GM18861 (cell line): Measurements from ENCODE around the gene RENBP.

Experiments used
- ATAC-seq: cut with Tn5 transposase; IDR thresholded peaks from one replicate; pipeline ENCODE4 v1.9.1; 2021; ENCODE audit not compliant: unreplicated experiment

RENBP gene

DNA sequence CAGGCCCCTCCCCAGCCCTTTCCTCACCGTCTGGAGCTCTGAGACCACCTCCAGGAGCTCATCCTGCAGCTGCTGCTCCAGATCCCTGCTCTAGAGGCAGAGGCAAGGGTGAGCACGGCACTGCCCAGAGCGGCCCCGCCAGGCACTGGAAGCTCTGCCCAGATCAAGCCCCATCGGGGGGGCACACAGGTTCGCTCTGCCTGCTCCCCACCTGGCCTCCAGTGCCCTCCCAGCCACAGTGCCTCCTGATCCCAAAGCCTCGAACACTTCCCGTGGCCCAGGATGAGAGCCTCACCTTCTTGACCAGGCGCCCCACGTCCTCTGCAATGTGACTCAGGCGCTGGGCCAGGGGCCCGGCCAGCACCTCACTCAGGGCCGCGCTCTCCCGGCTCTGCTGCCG, 23.4 kb downstream of the RENBP start:
- ATAC-seq: no peak

DNA sequence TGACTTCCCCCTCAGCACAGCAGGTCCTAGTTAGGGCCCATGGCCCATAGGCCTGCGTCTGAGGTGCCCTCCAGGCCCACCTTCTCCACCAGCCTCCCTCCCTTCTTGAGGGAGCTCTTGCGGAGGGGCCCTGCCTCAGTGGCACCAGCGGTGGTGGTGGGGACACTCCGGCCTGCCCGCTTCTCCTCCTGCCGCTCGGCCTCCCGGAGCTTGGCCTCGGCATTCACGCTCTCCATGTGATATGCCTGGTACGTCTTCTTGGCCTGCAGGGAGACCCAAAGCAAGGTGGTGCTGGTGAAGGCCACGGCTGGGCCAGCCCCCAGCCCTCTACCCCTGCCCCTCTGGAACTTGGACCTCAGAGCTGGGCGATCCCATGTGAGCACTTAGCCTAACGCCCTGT, 23.9 kb downstream of the RENBP start:
- no peak for ATAC-seq

DNA sequence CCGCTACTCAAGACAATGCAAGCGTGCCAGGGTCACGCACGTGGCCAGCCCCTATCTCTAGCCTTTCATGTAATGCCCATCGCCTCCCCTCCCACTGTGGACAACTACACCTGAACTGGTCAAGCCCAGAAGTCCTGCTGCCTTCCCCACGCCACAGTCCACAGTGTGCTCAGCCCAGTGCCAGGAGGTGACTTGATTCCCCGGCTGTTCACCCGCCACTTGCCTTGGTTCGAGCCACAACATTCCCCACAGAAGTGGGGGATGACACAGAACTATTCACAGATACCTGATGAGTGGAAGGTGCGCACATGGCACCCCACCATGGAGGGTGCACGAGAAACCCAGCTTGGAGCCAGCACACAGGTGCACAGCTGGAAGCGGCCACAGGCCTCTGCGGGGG, 25.2 kb downstream of the RENBP start:
- ATAC-seq: no peak

DNA sequence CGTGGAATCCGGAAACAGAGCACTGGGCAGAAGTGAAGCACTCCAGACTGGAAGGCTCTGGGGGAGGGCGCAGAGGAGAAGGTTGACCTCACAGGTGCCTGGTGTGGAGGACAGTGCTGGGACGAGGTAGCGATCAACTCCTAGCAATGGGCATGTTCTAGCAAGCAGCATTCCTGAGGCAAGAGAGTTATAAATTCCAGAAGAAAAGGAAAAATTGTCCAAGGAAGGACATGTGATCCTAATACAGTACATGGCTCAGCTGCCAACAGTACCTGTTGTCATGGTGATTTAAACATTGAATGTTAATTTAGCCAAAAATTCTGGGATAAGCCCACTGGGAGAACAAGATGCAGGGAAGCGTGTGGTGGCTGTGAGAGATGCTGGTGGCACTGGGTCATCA, 26.6 kb downstream of the RENBP start:
- ATAC-seq: no peak

DNA sequence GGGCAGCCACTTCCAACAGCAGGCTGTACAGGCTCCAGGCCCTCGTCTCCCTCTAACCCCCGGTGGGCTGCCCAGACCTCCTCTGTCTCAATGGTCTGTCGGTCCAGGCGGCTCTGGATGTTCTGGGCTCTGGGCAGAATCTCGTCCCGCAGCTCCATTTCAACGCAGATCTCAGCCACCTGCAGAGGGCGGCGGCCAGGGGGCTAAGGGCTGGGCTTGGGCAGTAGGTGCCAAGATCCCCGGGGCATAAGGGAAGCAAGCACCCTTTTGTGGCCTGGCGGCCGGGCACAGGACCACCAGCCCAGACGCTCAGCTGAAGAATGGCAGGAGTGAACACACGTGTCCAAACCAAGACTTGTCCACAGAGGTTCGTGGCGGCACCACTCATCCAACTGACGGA, 30.7 kb downstream of the RENBP start:
- ATAC-seq: no peak

DNA sequence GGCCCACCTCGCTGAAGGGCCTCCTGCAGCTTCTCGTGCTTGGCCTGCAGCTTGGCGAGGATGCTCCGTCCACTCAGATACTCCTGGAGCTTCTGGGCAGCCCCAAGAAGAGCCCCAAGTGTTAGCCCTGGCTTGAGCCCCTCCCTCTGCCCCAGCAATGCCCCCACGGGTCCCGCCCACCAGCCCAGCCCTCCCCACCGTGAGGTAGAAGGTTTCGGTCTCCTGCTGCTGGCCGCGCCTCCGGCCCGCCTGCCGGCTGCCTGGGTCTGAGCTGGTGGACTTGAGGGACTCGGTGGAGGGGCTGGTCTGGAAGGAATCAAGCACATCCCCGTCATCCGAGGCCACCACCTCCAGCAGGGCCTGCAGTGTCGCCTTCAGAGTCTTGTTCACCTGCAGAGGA, 31.2 kb downstream of the RENBP start:
- no peak for ATAC-seq

DNA sequence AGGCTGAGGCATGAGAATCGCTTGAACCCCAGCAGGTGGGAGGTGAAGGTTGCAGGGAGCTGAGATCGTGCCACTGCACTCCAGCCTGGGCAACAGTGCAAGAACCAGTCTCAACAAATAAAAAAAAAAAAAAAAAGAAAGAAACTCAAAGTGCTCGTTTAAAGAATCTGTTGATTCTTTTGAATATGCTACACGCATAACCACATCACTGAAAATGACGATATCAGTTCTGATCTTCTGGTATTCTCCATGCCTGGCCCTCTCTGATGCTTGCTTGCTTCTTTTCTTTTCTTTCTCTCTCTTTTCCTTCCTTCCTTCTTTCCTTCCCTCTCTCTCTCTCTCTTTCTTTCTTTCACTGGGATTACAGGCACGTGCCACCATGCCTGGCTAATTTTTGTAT, 32.6 kb downstream of the RENBP start:
- no peak for ATAC-seq

DNA sequence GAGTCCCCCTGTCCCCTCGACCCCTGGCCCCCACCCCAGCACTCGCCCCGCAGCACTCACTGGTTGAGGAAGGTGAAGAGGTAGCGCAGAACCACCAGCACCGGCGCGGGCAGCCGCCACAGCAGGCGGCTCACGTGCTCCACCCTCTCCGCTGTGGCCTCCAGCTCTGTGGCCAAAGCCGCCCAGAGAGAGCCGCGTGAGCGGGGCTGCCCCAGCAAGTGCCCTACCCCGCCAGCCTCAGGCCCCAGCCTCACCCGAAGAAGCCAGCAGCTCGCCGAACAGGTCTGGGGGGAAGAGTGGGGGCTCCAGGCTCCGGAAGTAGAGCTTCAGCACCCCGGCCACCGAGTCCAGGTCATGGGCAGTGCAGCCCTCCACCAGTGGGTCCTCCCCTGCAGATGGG, 34.0 kb downstream of the RENBP start:
- no peak for ATAC-seq

DNA sequence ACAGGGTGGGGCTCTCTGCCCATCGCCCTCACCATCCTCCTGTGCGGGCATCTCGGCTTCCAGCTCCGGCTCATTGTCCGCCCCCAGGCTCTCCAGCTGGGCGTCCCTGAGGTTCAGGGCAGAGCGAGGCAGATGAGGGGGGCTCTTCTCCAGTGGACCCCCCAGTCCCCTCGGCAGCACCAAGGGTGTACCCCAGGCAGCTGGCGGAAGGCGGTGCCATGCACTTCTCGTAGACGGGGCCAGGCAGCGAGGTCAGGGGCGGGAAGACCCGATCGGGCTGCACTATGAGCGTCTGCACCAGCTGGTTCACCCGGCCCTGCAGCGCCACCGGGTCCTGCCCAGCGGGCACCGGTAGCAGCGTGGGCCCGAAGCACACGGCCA, 34.5 kb downstream of the RENBP start:
- no peak for ATAC-seq

DNA sequence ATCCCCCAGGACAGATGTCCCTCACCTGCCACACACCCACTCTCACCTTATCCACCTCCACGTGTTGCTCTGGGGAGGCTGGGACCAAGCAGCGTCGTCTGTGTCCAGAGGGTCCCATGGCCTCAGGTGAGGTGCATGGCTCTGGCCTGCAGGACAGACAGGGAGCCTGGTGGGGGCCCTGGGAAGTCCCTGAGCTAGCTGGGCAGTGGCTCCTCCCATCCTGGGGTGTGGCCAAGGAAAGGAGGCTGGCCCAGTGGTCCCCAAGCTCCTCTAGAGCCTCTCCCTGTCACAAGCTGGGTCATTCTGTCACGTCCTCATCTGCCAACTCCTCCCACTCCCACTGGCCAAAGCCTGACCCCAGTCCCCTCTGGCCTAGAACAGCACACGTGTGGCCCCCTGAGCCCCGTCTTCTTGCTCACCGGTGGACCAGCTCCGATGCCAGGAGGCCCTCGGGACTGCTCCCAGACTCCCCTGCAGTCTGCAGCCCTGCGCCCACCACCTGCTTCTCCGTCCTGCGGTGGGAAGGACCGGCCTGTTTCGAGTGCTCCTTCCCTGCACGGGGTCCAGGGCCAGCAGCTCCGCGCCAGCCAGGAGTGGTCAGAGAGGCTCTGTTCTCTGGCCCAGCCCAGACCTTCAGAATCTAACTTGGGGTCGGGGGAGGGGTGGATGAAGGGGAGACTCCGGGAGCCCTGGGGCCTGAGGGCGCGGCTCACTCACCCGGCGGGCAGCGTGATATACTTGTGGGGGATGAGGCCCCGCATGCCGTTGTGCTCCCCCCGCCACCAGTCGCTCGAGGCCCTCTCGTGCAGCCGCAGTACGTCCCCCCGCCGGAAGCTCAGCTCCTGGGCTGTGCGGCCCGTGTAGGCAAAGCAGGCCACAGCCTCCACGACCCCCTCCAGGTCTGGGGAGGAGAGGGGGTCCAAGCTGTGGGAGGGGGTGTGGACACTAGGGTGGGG, 35.1 kb downstream of the RENBP start:
- ATAC-seq: no peak

DNA sequence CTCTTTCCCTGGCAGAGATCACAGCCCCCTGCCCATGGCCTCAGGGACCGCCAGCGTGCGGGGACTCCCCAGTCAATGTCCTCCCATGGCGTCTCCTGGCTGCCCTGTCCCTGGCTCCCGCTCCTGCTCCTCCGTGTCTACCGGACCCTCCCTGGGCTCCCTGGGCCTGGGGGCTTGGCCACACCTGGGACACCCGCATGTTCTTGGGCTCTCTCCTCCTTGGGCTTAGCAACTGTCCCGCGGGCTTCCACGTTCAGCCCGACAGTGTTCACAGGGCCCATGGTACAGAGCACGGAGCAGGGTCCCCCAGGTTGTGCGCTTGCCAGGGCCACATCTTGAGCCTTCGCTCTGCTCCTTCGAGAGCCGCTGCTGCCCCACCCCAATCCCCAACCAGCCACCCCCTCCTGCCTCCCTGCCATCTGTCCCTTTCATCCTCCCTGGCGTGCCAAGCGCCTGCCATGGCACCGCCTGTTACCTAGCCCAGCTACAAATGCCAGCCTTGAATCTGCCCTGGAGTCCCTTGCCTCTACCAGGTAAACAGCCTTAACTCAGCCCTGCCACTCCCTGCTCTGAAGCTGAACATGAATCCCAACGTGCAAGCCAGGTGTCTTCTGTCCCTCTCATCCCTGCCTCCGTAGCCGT, 36.1 kb downstream of the RENBP start:
- ATAC-seq: no peak

DNA sequence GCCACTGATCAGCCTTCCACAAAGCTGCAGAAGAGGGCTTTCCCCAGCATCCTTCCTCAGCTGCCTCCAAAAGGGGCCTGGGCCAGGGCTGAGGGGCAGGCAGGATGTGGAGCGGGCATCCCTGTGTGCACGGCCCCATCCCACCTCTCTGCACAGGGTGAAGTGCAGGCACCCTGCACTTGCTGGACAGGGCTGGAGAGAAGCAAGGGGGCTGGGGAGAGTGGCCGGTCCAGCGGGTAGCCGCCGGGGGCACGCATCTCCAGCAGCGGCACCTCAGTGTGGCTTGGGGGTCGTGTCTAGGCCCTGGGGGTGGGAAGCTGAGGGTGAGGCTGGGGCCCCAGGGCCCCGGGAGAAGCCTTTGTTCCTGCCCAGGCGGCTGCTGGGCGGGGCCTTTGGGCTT, 37.0 kb downstream of the RENBP start:
- no peak for ATAC-seq

DNA sequence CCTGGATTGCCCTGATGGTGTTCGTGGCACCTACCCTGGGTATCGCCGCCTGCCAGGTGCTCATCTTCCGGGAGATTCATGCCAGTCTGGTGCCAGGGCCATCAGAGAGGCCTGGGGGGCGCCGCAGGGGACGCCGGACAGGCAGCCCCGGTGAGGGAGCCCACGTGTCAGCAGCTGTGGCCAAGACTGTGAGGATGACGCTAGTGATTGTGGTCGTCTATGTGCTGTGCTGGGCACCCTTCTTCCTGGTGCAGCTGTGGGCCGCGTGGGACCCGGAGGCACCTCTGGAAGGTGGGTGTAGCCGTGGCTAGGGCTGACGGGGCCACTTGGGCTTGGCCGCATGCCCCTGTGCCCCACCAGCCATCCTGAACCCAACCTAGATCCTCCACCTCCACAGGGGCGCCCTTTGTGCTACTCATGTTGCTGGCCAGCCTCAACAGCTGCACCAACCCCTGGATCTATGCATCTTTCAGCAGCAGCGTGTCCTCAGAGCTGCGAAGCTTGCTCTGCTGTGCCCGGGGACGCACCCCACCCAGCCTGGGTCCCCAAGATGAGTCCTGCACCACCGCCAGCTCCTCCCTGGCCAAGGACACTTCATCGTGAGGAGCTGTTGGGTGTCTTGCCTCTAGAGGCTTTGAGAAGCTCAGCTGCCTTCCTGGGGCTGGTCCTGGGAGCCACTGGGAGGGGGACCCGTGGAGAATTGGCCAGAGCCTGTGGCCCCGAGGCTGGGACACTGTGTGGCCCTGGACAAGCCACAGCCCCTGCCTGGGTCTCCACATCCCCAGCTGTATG, 38.1 kb downstream of the RENBP start:
- no peak for ATAC-seq

DNA sequence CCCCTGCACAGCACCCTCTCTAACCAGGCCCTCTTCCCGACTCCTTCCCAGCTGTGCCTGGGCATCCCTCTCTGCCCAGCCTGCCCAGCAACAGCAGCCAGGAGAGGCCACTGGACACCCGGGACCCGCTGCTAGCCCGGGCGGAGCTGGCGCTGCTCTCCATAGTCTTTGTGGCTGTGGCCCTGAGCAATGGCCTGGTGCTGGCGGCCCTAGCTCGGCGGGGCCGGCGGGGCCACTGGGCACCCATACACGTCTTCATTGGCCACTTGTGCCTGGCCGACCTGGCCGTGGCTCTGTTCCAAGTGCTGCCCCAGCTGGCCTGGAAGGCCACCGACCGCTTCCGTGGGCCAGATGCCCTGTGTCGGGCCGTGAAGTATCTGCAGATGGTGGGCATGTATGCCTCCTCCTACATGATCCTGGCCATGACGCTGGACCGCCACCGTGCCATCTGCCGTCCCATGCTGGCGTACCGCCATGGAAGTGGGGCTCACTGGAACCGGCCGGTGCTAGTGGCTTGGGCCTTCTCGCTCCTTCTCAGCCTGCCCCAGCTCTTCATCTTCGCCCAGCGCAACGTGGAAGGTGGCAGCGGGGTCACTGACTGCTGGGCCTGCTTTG, 38.9 kb downstream of the RENBP start:
- no peak for ATAC-seq

DNA sequence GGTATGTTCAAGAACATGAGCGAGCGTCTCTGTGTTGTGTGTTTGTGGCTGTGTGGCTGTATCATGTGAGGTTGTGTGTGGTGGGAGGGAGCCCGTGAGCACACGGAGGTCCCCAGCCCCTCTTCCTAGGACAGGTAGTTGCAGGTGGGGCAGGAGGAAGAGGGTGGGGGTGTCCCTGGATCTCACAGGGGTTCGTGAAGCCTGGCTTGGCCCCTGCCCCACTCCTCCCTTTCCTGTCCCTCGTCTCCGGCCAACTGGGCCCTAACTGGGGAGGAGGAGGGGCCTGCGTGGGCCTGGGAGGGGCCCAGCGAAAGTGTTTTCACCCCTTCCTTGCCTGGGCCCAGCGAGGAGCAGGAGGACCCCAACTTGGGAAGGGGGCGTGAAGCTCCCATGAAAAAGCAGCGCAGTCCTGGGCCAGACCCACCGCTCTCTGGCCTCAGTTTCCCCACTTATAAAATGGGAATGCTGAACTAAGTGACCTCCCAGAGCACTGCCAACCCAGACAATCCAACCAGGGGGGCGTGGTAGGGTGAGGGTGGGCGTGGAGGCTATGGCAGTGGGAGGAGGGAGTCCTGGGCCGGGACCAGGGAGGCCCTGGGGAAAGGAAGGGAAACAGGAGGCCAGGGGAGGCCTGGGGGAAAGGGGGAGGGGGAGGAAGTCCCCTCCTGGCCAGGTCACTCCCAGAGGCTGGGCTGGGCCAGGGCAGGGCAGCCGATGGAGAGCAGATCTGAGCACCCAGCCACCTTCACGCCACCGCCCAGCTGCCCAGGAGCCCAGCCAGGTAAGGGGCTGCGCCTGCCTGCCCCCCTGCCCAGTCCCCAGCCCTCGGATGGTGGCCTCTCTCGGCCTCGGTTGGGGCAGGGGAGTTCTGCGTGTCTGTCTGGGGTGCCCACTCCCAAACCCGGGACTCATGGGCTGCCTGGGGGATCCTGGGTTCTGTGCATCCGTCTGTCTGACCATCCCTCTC, 40.2 kb downstream of the RENBP start, which contains the start of gene AVPR2:
AVPR2 (plus strand) TSS at position 683 of the 967 bp plus-strand sequence. CDS start 473 bp downstream, outside the sequence.
- ATAC-seq: no peak

DNA sequence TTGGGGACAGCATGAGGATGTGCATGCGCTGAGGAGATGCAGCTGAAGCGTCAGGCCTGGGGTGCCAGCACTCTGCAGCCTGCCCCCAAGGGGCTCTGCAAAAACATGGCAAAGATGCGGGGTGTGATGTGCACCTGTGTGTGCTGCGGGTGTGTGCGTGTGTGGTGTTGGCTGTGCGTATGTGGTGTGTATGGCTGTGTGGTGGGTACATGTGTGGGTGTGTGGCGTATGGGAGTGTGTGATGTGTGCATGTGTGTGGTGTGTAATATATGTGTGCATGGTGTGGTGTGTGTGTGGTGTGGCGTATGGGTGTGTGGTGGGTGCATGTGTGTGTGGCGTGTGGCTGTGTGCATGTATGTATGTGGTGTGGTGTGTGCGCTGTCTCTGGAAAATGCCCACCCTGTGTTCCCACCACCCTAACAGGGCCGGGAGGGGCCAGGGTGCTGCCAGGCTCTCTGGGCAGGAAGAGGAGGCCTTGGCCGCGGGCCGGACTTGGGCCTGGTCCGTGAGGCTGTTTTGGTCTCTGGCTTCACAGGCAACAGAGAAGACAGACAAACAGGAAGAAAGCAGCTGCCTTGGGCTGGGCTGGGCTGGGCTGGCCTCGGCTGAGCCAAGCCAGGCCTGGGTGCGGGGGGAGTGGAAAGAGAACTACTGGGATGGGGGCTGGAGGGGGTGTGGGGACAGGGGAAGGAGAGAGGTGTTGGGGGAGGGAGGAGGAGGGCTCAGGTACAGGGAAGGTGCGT, 41.0 kb downstream of the RENBP start:
- ATAC-seq: no peak

DNA sequence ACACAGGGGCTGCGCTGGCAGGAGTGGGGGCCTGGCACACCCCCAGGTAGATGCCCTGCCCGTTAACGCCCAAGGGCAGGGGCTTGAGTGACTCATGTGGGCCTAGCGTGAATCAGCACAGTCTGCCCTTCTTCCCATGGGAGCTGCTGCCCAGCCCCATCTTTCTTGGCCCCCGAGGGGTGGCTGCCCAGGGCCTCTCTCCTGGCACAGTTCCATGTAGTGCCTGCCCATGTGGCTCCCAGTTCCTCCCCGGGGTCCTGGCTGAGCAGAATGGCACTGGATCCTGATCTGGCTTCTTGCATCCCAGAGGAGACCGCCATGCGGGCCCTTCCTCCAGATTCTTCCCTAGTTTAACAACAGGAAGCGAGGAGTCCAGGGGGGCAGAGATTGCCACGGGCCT, 42.1 kb downstream of the RENBP start:
- no peak for ATAC-seq

DNA sequence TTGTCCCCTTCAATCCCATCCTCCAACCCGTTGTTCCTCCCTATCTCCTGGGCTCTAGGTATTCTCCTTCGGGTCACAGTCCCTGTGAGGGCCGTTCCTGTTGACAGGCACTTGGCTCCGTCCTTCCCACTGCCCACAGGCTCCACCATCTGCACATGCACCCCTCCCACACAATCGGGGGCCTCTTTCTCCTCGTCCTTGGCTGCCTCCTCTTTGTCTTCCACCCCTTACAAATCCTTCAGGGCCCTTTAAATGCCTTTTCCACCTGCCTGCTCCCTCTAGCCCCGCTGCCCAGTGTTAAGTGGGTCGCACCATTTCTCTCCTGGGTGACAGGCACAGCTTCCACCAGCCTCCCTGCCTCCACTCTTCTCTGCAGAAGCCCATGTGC, 42.7 kb downstream of the RENBP start:
- no peak for ATAC-seq
